Neural crest cell (in vitro differentiated cells): ENCODE results near the gene SMTNL2. TPM values are rescaled to one million over a fixed set of nuclear protein-coding genes. Genes with fewer than 3 reads are reported as not detected.

Experiments used
- DNase-seq: peaks from one replicate; pipeline ENCODE4 v3.0.0; 2021; ENCODE audit warnings: low read depth, mixed read lengths, low spot score
- H3K27ac Mint-ChIP-seq: one replicate; pipeline ENCODE4 v1.8.0; 2021; ENCODE audit warnings: mild to moderate bottlenecking, mixed read lengths; ENCODE audit not compliant: unreplicated experiment
- H3K27me3 Mint-ChIP-seq: 2 replicates; pipeline ENCODE4 v1.8.0; 2021; ENCODE audit warnings: low read depth, mild to moderate bottlenecking, mixed read lengths
- H3K36me3 Mint-ChIP-seq: 2 replicates; pipeline ENCODE4 v1.8.0; 2021; ENCODE audit warnings: low read depth, mild to moderate bottlenecking, mixed read lengths
- H3K4me1 Mint-ChIP-seq: 2 replicates; pipeline ENCODE4 v1.8.0; 2021; ENCODE audit warnings: mixed read lengths
- H3K4me3 Mint-ChIP-seq: one replicate; pipeline ENCODE4 v1.8.0; 2021; ENCODE audit warnings: mild to moderate bottlenecking, mixed read lengths
- H3K9me3 Mint-ChIP-seq: 2 replicates; pipeline ENCODE4 v1.8.0; 2021; ENCODE audit warnings: mixed read lengths
- total RNA-seq: library from RNA; stranded (reverse); gene quantifications from 2 replicates; pipeline ENCODE4 v1.2.1, GENCODE V29; 2021
- TF ChIP-seq, protein P1 (sequence below): fragments of 200-600 bp; sonication (generic); conservative IDR thresholded peaks from 2 replicates; pipeline ENCODE4 v1.5.0; 2021; ENCODE audit warnings: antibody characterized with exemption, mild to moderate bottlenecking

SMTNL2 gene
- total RNA-seq, 1 donor from 2014 or later: 1.1 TPM

GRCh38 chr17:4540687-4541327 lies 43.5 kb upstream of the SMTNL2 start:
- no peak overlapping the region for H3K4me3 Mint-ChIP-seq
- no peaks in the 10 kb centered on the region for H3K4me1 Mint-ChIP-seq
- no peaks in the 10 kb centered on the region for H3K36me3 Mint-ChIP-seq
- TF ChIP-seq, protein P1, sequence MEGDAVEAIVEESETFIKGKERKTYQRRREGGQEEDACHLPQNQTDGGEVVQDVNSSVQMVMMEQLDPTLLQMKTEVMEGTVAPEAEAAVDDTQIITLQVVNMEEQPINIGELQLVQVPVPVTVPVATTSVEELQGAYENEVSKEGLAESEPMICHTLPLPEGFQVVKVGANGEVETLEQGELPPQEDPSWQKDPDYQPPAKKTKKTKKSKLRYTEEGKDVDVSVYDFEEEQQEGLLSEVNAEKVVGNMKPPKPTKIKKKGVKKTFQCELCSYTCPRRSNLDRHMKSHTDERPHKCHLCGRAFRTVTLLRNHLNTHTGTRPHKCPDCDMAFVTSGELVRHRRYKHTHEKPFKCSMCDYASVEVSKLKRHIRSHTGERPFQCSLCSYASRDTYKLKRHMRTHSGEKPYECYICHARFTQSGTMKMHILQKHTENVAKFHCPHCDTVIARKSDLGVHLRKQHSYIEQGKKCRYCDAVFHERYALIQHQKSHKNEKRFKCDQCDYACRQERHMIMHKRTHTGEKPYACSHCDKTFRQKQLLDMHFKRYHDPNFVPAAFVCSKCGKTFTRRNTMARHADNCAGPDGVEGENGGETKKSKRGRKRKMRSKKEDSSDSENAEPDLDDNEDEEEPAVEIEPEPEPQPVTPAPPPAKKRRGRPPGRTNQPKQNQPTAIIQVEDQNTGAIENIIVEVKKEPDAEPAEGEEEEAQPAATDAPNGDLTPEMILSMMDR: no peak
- H3K27ac Mint-ChIP-seq: no peak overlapping the region
- H3K9me3 Mint-ChIP-seq: no peaks in the 10 kb centered on the region
- H3K27me3 Mint-ChIP-seq: no peaks in the 10 kb centered on the region
- no peak for DNase-seq

GRCh38 chr17:4541328-4542002 lies 42.9 kb upstream of the SMTNL2 start:
- no peaks in the 10 kb centered on the region for H3K4me1 Mint-ChIP-seq
- no peak overlapping the region for H3K4me3 Mint-ChIP-seq
- H3K27ac Mint-ChIP-seq: no peak overlapping the region
- H3K27me3 Mint-ChIP-seq: no peaks in the 10 kb centered on the region
- TF ChIP-seq, protein P1: no peak
- no peaks in the 10 kb centered on the region for H3K36me3 Mint-ChIP-seq
- no peaks in the 10 kb centered on the region for H3K9me3 Mint-ChIP-seq
- DNase-seq: no peak

DNA sequence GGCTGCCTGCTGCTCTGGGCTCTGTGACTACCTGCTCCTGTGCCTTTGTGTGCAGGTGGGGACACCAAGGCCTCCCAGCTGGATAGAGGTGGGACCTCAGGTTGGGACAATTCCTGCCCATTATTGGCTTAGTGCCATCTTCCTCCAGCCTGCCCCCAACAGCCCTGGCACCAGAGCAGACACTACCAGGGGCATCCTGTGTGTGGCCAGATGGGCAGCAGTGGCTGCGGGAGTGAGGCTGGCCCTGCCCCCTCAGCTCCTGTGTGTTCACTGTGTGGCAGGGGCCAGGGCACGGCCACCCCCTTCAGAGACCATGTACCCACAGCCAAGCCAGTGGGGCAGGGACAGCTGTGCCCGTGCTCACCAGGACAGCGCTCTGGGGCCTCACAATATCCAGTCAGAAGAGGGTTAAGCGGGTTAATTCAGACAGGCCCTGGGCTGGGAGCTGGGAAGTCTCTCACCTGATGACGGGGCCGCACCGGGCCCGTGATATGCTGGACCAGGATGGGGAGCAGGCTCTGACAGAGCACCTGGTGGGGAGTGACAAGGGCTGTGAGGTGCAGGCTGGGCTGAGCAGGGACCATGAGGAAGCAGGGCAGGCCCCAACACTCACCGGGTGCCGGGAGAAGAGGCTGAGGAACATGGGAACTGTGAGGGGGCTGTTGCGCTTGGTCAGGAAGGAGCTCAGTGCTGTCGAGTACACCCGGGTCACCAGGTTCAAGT lies 42.2 kb upstream of the SMTNL2 start:
- H3K9me3 Mint-ChIP-seq: no peaks in the 10 kb centered on the region
- H3K4me3 Mint-ChIP-seq: no peak overlapping the region
- H3K27ac Mint-ChIP-seq: no peak overlapping the region
- TF ChIP-seq, protein P1: no peak
- no peaks in the 10 kb centered on the region for H3K4me1 Mint-ChIP-seq
- no peaks in the 10 kb centered on the region for H3K27me3 Mint-ChIP-seq
- DNase-seq: no peak
- no peaks in the 10 kb centered on the region for H3K36me3 Mint-ChIP-seq

DNA sequence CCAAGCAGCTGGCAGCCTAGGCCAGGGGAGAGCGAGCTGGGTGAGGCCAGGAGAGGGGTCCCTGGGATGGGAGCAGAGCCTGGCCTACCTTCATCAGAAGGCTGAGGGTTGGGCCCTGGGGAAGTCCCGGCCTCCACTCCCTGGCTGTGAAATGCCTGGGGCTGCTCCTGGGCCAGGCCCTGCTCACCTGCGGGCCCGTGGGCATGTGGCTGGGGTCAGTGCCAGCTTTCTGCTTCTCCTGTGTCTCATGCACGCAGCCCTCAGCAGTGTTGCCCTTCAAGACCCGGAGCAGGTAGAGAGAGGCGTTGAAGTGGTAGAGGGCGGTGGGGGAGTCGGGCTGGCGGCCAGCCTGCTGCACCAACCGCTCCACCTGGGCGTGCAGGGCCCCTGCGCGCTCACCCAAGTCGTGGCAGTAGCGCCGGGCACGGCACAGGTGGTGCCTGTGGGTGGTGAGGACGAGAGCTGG lies 41.6 kb upstream of the SMTNL2 start:
- no peak for DNase-seq
- TF ChIP-seq, protein P1: no peak
- Mint-ChIP-seq H3K4me3 (no peak overlapping the region), H3K9me3 (no peaks in the 10 kb centered on the region), H3K4me1 (no peaks in the 10 kb centered on the region), H3K27ac (no peak overlapping the region), H3K36me3 (no peaks in the 10 kb centered on the region), H3K27me3 (no peaks in the 10 kb centered on the region)

DNA sequence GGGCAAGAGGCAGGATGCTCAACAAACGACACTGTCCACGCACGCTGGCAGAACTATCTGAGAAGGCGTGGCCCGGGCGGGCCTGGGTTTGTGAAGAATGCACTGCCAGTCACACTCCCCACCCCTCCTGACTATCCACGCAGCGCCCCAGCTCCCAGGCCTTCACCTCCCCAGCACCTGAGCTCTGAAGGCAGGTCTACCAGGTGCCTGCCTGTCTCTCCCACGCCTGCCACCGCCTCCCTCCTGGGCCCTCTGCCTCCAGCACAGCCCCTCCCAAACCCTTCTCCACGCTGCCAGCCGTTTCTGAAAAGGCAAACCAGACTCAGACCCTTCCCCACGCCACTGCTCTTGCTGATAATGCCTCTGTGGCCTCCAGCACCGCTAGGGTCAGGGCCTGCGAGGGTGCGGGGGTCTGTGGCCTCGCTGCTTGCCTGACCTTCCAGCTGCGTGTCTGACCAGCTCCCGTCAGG lies 40.7 kb upstream of the SMTNL2 start:
- Mint-ChIP-seq H3K4me1 (no peaks in the 10 kb centered on the region), H3K4me3 (no peak overlapping the region), H3K36me3 (no peaks in the 10 kb centered on the region), H3K27me3 (no peaks in the 10 kb centered on the region), H3K9me3 (no peaks in the 10 kb centered on the region), H3K27ac (no peak overlapping the region)
- DNase-seq: no peak
- TF ChIP-seq, protein P1: no peak
